LNCAP (cell line): ENCODE data around the gene SH2D6.

ENCODE experiments used
- TF ChIP-seq, protein P1 (sequence below): fragments of 450-650 bp; IDR thresholded peaks from 2 replicates; pipeline ENCODE4 v1.5.1; 2017; ENCODE audit warnings: mild to moderate bottlenecking

The SH2D6 gene

DNA sequence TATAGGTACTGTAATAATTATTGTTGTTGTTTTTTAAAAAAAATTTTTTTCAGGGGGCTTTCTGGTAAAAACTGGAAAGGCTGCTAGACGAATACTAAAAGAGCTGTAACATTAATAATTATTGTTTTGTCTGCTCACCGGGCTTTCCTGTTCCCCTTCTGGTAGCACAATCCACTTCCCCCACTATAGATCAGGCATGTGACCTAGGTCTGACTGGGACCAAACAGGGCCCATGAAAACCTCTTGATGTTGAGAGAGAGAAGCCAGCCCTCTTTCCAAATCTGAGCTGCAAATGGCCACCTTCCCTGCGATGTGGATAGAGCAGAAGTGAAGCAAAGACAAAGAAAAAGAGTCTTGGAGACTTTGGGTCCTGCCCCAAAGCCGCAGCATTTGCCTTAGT lies 23.4 kb downstream of the SH2D6 start:
- TF ChIP-seq, protein P1, sequence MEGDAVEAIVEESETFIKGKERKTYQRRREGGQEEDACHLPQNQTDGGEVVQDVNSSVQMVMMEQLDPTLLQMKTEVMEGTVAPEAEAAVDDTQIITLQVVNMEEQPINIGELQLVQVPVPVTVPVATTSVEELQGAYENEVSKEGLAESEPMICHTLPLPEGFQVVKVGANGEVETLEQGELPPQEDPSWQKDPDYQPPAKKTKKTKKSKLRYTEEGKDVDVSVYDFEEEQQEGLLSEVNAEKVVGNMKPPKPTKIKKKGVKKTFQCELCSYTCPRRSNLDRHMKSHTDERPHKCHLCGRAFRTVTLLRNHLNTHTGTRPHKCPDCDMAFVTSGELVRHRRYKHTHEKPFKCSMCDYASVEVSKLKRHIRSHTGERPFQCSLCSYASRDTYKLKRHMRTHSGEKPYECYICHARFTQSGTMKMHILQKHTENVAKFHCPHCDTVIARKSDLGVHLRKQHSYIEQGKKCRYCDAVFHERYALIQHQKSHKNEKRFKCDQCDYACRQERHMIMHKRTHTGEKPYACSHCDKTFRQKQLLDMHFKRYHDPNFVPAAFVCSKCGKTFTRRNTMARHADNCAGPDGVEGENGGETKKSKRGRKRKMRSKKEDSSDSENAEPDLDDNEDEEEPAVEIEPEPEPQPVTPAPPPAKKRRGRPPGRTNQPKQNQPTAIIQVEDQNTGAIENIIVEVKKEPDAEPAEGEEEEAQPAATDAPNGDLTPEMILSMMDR, result no peak

GRCh38 chr2:85444629-85445172 lies 26.2 kb downstream of the SH2D6 start:
- TF ChIP-seq, protein P1, result no peak

GRCh38 chr2:85445316-85446295 lies 27.1 kb downstream of the SH2D6 start:
- TF ChIP-seq, protein P1, result no peak

GRCh38 chr2:85446296-85447221 lies 28.0 kb downstream of the SH2D6 start:
- TF ChIP-seq, protein P1, result no peak

- TF ChIP-seq, protein P1, result no peak
These were observed 28.7 kb downstream of the SH2D6 start for GRCh38 chr2:85447222-85447585.

- TF ChIP-seq, protein P1, result no peak
These were observed 30.1 kb downstream of the SH2D6 start for GRCh38 chr2:85448461-85449213.

GRCh38 chr2:85449214-85449588 lies 30.7 kb downstream of the SH2D6 start:
- TF ChIP-seq, protein P1, result no peak
